ENCODE data around the gene KRTAP1-3. TPM values are rescaled to one million over a fixed set of nuclear protein-coding genes. Genes with fewer than 3 reads are reported as not detected.
"Not testable (repeated sequence)": the region's sequence is repeated elsewhere in the genome, so short reads cannot be mapped to it uniquely, and the experiment has no call there.

The KRTAP1-3 gene
- total RNA-seq, 1 donor from 2014 or later, result 12.2 TPM

DNA sequence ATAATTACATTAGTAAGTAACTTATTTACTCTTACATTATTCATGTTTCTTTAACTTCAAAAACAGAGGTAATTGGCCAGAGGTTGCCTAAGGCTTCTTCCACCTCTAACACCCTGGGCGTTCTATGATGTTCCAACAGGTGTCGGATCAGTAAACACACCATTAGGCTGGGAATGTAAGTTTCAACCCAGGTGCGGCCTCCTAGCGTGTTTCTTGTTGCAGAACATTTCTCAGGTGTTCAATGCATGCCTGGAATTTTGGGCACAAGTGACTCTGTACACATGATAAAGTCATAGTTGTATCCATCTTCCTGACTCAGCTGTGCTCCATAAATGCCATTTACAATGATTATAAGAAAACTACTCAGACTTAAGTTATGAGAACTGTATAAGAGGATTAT is 19.4 kb upstream of the KRTAP1-3 start:
- no peak for DNase-seq

DNA sequence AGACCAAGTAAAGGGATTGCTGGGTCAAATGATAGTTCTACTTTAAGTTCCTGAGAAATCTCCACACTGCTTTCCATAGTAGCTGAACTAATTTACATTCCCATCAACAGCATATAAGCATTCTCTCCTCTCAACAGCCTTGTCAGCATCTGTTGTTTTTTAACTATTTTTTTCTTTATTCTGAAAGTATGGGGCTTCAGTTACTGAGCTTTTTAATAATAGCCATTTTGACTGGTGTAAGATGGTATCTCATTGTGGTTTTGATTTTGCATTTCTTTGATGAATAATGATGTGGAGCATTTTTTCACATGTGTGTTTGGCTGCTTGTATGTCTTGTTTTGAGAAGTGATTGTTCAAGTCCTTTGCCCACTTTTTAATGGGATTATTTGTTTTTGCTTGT is 17.9 kb upstream of the KRTAP1-3 start:
- no peak for DNase-seq

DNA sequence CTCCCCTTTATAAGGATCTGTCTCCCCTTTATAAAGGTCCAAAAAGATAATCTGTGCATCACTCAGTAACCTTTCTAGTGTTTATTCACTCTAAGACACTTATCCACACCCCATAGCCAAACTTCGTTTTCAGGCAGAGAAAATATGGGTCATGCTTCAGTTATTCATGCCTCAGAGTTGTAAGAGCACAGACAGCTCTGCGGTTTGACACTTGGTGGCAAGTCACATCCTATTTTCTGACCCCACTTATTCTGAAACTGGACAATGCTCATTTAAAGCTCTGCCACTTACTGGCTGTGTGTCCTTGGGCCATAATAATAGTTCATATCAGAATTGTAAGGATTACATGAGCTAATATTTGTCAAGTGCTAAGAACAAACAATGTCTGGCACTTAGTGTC is 14.4 kb upstream of the KRTAP1-3 start:
- DNase-seq, result no peak

DNA sequence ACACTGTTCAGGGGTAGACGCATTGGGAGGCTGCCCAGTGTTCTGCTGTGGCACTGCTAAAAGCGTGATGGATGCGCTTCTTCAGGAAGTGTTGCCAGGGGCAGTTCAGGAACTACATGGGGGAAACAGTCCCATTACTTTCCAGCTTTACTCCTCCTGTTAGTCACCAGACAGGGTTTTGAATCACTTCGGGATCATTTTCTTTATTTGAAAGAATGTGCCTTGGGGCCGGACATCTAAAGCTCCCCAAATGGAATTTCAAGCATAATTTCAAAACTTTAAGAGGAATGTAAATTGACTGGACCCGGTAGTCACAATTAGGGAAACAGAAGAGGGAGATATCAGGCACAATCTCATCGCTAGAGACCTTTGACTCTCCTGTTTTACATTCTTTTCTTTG is 13.8 kb upstream of the KRTAP1-3 start:
- no peak for DNase-seq

DNA sequence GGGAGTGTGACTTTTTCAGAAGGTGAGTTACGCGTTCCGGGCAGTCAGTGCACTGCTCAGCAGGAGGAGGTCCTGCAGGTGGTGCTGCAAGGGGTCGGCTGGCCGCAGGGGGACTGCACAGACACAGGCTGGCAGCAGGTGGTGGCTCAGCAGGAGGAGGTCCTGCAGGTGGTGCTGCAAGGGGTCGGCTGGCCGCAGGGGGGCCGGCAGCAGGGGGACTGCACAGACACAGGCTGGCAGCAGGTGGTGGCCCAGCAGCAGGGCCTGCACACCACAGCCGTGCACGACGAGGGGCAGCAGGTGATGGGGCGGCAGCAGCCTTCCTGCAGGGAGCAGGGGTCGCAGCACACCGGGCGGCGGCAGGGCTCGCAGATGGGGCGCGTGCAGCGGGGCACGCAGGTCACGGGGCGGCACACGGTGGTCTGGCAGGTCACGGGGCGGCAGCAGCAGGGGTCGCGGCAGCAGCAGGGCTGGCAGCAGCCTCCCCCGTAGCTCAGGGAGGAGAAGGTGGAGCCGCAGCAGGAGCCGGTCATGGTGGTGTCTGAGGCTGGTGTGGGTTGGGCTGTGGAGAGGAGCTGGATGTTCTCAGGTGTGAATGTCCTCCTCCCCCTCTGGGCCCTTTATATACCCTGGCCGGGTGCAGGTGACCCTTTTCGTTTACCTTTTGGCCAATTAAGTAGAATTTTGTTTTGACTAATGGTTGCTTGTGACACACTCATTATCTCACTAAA is 12.2 kb upstream of the KRTAP1-3 start, which contains the start of gene KRTAP2-1:
Gene KRTAP2-1 (minus strand): TSS at position 582 of the 731 bp plus-strand sequence. CDS start 49 bp downstream, at position 533.
- DNase-seq, result not testable (repeated sequence)

DNA sequence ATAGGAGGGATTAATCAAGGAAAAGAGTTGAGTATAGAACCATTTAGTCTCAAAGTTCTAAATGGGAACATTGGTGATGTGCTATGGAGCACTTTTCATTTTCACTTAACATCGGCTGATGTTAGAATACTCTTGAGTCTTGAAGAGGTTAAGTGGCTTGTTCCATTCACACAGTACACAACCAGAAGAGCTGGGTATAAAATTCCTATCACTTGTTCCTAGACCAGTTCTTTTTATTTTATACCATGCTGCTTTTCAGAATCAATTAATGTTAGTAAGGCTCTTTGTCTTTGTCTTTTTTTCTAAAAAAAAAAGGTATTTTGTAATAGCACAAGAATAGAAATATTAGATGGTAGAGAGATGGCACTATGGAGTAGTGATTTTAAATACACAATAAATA is 8.3 kb upstream of the KRTAP1-3 start:
- DNase-seq, result no peak

DNA sequence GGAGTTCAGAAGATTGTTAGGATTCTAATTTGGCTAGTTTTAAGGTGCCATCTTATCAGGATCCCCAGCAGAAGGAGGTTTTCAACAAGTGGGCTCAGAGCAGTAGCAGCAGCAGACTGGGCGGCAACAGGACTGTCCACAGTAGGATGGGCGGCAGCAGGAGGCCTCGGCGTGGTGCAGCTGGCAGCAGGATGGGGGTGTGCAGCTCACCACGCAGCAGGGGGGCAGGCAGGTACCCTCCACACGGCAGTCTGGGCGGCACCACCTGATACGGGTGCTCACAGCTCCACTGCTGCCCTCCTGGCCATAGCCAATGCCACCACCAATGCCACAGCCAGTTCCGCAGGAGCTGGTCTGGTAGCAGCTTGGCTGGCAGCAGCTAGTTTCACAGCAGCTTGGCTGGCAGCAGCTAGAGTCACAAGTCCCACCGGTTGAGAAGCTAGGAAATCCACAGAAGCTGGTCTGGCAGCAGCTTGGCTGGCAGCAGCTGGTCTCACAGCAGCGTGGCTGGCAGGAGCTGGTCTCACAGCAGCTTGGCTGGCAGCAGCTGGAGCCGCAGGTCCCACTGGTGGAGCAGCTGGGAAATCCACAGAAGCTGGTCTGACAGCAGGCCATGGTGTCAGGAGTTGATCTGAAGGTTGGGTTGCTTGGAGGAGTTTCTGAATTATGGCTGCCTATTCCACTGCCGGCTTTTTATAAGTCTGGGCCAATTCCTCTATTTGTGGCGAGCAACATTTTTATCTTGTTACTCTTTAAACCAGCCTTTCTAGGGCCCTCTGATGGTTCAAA is 6.3 kb upstream of the KRTAP1-3 start, which contains the start of gene KRTAP1-1:
Gene KRTAP1-1 (minus strand): TSS at position 668 of the 789 bp plus-strand sequence. CDS start 53 bp downstream, at position 615.
- DNase-seq, result not testable (repeated sequence)

DNA sequence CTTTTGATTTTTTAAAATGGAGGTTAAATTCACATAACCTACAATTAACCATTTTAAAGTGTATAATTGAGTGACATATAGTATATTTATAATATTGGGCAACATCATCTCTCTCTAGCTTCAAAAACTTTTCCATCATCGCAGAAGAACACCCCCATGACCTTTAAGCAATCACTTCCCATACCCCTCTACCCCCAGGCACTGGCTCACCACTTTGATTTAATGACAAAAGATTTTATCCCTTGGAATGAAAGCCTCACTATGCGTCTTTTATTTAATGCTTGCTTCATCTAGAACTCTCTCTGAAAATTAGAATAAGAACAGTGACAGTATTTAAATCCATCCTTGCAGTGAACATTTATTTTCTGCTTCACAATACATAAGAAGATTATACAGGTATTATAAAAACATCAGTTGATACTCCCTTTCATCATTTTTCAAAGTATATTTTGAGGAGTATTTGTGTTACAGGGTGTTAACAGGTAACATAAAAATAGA is 3.2 kb upstream of the KRTAP1-3 start:
- no peak for DNase-seq

DNA sequence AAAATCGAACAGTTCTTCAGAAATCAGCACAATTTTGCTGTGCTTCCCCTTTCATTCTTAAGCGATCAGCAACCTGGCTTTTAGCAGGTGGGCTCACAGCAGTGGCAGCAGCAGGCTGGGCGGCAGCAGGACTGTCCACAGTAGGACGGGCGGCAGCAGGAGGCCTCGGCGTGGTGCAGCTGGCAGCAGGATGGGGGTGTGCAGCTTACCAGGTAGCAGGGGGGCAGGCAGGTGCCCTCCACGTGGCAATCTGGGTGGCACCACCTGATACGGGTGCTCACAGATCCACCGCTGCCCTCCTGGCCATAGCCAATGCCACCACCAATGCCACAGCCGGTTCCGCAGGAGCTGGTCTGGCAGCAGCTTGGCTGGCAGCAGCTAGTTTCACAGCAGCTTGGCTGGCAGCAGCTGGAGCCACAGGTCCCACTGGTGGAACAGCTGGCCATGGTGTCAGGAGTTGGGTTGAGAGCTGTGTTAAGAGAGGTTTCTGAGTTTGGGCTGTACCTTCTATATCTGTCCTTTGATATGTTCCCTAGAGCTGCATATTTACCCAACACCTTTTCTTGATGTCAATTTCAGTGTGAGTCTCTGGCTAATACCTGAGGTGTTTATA is 4.9 kb downstream of the KRTAP1-3 start, which contains the start of gene KRTAP1-4:
Gene KRTAP1-4 (minus strand): TSS at position 563 of the 613 bp plus-strand sequence. CDS start 117 bp downstream, at position 446.
- no peak for DNase-seq

DNA sequence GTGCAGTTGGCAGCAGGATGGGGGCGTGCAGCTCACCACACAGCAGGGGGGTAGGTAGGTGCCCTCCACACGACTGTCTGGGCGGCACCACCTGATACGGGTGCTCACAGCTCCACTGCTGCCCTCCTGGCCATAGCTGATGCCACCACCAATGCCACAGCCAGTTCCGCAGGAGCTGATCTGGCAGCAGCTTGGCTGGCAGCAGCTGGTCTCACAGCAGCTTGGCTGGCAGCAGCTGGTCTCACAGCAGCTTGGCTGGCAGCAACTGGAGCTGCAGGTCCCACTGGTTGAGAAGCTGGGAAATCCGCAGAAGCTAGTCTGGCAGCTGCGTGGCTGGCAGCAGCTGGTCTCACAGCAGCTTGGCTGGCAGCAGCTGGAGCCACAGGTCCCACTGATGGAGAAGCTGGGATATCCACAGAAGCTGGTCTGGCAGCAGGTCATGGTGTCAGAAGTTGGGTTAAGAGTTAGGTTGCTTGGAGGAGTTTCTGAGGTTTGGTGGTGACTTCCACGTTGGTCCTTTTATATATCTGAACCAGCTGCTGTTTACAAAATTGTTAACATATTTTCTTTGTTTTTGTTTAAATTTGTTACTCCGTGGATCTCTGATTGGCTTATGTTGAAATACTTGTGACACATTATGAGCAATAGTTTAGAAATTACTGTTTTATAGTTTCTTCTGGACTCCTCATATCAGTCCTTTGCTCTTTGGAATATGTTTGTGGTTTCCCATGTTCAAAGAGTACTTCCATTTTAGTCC is 7.8 kb downstream of the KRTAP1-3 start, which contains the start of gene KRTAP1-5:
Gene KRTAP1-5 (minus strand): TSS at position 494 of the 757 bp plus-strand sequence. CDS start 53 bp downstream, at position 441.
- DNase-seq, result no peak

DNA sequence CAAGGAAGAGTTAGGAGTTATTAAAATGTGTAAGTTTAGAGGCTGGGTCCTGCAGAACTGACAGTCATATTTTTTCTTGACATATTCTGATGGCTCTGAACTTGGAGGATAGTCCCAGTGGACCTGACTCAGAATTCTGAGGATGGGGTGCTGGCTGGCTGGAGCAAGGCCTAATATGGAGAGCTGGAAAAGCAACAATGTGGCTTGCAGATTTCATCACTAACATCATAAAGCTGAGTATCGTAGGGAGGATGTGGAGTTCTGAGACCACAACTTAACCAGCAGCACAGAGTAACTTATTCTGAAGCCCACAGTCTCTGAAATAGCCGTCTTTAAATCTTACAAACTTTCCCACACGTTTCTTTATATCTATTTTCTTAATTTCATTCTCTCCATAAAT is 10.0 kb downstream of the KRTAP1-3 start:
- no peak for DNase-seq

DNA sequence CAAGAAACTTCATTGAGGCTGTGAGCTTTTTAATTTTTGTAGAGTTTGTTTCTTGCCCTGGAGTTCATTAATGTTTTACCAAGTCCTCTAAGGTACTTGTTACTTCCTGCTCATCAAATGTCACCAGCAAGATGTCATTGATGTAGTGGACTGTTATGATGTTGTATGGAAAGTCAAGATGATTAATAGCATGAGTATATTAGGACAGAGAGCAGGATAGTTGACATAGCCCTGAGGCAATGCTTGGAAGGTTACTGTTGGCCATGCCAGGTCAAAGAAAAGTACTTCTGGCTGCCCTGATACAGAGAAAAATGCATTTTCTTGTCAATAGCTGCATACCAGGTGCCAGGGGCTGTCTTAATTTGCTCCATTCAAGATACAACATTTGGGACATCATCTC is 14.3 kb downstream of the KRTAP1-3 start:
- no peak for DNase-seq

DNA sequence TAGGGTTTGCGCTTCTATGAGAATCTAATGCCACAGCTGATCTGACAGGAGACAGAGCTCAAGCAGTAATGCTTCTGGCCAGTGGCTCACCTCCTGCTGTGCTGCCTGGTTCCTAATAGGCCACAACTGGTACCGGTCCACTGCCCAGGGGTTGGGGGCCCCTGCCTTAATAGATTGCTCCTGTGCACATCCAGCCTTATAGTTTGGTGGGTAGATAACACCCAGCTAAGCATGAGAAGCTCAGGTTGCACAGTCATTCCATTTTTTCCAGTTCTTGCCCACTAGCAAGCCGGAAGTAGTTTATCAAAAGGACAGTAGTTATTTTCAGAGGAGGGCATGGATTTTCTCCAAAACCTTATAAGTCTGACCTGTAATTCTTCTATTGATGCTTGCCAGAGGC is 15.3 kb downstream of the KRTAP1-3 start:
- no peak for DNase-seq

DNA sequence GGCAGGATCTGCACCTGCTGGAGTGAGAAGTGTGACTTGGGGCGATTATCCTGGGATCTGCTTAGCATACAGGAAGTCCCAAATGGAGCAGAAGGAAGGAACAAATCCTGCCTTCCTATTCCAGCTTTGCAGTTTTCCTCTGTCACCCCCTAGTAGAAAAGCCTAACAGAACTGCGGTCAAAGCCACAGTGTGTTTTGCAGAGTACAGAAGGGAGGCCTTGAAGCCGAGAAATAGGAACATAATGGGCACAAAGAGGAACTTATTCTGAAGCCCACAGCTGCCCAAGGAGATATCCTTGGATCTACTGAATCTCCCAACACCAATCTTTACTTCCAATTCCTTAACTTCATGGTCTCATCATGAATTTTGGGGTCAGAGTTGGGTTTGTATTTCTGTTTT is 16.1 kb downstream of the KRTAP1-3 start:
- no peak for DNase-seq

DNA sequence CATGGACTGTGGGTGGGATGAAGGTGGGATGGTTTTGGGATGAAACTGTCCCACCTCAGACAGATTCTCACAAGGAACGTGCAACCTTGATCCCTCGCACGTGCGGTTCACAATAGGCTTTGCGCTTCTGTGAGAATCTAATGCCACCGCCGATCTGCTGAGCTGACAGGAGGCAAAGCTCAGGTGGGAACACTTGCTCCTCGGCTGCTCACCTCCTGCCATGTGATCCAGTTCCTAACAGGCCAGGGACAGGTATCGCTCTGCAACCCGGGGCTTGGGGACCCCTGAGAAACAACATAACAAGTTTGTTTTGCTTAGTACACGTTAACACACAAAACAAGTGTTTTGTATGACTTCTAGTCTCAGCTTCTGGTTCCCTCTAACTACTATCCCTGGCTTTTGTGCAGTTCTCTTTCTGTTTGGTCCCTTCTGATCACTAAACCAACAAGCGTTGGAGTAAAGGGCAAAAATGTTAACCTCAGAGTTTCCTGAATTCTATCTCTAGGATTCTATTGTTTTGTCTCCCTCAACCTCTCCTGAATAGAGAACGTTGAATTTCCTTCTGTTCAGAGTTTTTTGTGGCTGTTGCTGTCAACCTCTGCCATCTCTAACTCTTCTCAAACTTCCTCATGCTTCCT is 18.0 kb downstream of the KRTAP1-3 start:
- DNase-seq, result no peak

DNA sequence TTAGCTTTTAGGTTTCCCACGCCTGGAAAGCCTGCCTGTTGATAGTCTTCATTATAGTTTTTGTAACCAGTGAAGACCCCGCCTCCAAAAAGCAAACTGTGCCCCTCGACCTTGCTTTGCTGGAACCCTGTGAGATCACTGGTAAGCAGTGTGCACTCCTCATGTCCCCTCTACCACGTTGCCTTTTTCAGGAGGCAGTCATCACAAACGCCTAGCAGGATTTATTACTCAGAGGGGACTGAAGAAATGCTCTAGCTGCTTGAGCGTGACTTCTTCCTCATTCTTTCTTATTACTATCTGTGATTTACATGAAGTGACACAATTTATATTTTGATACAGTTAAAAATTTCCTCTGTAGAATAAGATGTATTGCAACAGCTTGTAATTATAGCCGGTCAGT is 19.2 kb downstream of the KRTAP1-3 start:
- DNase-seq, result no peak

DNA sequence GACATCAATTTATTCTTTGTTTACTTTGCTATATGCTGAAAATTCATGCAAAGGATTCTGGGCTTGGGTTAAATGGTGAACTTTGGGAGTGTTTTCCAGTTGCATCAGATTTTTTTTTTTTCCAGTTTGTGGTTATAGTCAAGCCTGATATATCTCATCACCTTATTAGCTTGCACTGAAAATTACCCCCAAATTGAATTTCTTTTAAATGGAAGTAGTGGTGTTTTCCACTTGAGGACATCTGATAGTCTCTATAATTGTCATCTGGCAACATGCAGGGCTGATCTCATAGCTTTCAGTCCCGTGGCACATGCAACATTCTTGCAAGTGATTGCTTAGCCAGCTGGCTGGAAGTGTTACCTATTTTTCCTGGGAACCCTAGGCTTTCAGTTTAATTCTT is 21.1 kb downstream of the KRTAP1-3 start:
- DNase-seq, result no peak

DNA sequence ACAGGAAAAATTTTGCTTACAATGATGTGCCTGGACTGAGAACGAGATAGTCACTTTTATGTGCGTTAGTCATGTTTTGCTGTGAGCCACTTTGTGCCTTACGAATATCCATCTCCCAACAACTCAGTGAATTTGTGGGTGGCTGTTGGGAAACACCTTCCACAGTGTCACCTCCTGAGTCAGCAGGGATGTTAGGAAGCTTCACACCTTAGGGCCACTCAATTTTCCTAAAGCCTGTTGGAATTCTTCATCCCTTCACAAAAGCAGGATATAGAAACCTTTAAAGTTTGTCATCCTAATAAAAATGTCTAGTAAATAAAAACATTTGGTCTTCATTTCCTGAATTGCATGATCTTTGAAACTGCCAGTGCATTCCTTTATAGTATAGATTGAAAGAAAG is 21.5 kb downstream of the KRTAP1-3 start:
- no peak for DNase-seq

DNA sequence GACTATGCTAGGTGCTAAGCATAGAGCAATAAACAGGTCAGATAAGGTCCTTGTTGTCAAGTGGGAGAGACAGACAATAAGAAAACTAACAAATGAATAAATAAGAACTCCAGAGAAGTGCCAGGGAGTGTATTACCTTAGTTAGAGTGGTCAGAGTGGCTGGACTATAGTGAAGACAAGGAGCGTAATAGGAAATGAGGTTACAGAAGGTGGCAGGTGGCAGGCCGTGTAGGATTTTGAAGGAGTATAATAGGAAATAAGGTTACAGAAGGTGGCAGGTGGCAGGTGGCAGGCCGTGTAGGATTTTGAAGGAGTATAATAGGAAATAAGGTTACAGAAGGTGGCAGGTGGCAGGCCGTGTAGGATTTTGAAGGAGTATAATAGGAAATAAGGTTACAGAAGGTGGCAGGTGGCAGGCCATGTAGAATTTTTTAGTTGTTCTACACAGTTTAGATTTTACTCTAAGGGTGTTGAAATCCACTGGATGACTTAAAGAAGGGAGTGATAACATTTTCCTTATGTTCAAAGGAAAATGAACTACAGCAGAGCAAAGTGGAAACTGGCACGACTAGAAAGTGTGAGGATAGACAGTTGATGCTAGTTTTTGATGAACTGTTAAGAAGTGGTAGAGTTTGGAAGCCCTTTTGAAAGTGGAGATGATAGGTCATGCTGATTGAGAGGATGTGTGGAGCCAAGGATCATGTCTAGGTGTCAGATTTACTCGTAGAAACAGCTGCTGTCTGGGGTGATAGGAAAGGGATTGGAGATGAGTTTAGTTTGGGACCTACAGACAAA is 22.2 kb downstream of the KRTAP1-3 start:
- DNase-seq, result no peak

DNA sequence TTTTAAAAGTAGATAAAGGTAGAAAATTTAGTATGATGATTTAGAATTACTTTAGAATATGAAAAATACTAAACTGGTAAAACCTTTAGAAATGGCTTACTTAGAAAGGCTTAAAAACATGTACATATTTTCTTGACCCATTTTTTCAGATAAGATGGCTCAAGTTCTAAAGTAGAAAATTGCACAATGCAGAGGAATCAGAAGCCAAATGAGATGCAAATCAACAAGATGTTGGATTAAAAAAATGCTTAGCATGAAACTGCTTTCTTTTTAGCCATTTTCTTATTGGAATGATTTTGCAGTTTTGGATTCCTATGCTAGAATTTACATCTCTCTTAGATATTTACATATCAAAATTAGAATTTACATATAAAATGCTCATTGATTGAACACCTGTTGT is 24.2 kb downstream of the KRTAP1-3 start:
- DNase-seq, result no peak

All from skin of body (tissue), 2 donors.